GM12878 (cell line): ENCODE data around the gene C8G. TPM values are rescaled to one million over a fixed set of nuclear protein-coding genes. Genes with fewer than 3 reads are reported as not detected.

Experiments
- BACH1 ChIP-seq: fragments of 450-650 bp; IDR thresholded peaks from 2 replicates; pipeline ENCODE4 v1.6.1; 2017; ENCODE audit warnings: mild to moderate bottlenecking, borderline replicate concordance
- BHLHE40 ChIP-seq, 2 experiments: fragments of 450-650 bp in 1 of 2; IDR thresholded peaks; 2 replicates each; pipeline ENCODE4 v1.6.1; 2011 to 2017; ENCODE audit warnings: low read depth in 2 of 2, borderline replicate concordance in 1 of 2, improper control_type of control experiment in 1 of 2, low read length in 1 of 2, mild to moderate bottlenecking in 1 of 2
- CREM ChIP-seq: IDR thresholded peaks from 2 replicates; pipeline ENCODE4 v1.6.1; 2014; ENCODE audit warnings: antibody characterized with exemption, low read depth
- ESRRA ChIP-seq: IDR thresholded peaks from 2 replicates; pipeline ENCODE4 v1.6.1; 2012; ENCODE audit warnings: mild to moderate bottlenecking, low read length, improper control_type of control experiment
- EZH2 ChIP-seq: IDR thresholded peaks from 2 replicates; pipeline ENCODE4 v1.6.1; 2012; ENCODE audit warnings: low read depth, mild to moderate bottlenecking, control low read depth, inconsistent platforms, low read length, borderline replicate concordance; ENCODE audit not compliant: control insufficient read depth
- JUNB ChIP-seq: IDR thresholded peaks from 2 replicates; pipeline ENCODE4 v1.6.1; 2016; ENCODE audit warnings: antibody characterized with exemption, mild to moderate bottlenecking
- JUND ChIP-seq: IDR thresholded peaks from 2 replicates; pipeline ENCODE4 v1.6.1; 2012; ENCODE audit warnings: low read depth, mild to moderate bottlenecking, low read length, improper control_type of control experiment, moderate library complexity
- SPI1 ChIP-seq: IDR thresholded peaks from 2 replicates; pipeline ENCODE4 v1.6.1; 2011; ENCODE audit warnings: low read depth, mild to moderate bottlenecking, low read length, moderate library complexity, borderline replicate concordance; ENCODE audit not compliant: insufficient read depth
- TCF3 ChIP-seq: IDR thresholded peaks from 2 replicates; pipeline ENCODE4 v1.6.1; 2012; ENCODE audit warnings: low read depth, mild to moderate bottlenecking, low read length, borderline replicate concordance; ENCODE audit not compliant: insufficient read depth
- YY1 ChIP-seq: IDR thresholded peaks from 2 replicates; pipeline ENCODE4 v1.6.1; 2011; ENCODE audit warnings: low read depth, mild to moderate bottlenecking, low read length
- polyA plus RNA-seq, 11 experiments: library from polyadenylated mRNA; depleted of rRNA in 4 of 11; unstranded in 6 of 11; stranded (reverse) in 5 of 11; fragments of >200 nt; fragmentation: Nextera tagmentation in 4 of 11; fragmentation: Illumina TruSeq in 1 of 11; extraction: Ambion mirVana in 4 of 11; extraction: Trizol in 1 of 11; gene quantifications; 1 replicate in 1 of 11; 2 replicates in 10 of 11; pipeline versions ENCODE4 v1.2.1 to v1.2.3, GENCODE V29; 2011 to 2016; ENCODE audit warnings: inconsistent platforms in 2 of 11, missing spikeins in 2 of 11, low read depth in 1 of 11
- total RNA-seq, 4 experiments: library from RNA; depleted of rRNA in 3 of 4; stranded (reverse); fragments of >200 nt in 3 of 4; fragmentation: Illumina TruSeq in 1 of 4; extraction: Trizol in 1 of 4; gene quantifications; 2 replicates each; pipeline versions ENCODE4 v1.2.1 to v1.2.3, GENCODE V29; 2013 to 2021
- TF ChIP-seq, protein P1 (sequence below): fragments of 450-650 bp; IDR thresholded peaks from 2 replicates; pipeline ENCODE4 v1.6.1; 2018; ENCODE audit warnings: borderline replicate concordance, mild to moderate bottlenecking; ENCODE audit not compliant: partially characterized antibody
- TF ChIP-seq, protein P2 (sequence below): IDR thresholded peaks from 2 replicates; pipeline ENCODE4 v1.6.1; 2011; ENCODE audit warnings: low read depth, mild to moderate bottlenecking, low read length, moderate library complexity, borderline replicate concordance; ENCODE audit errors: extremely low read depth

C8G gene
- total and polyA plus RNA-seq, 10 of the 15 experiments (the other 5 are each of a cell fraction or from before 2014, with no cell fraction given), result 0.26 to 0.69 (median 0.50) TPM; not detected in 7

DNA sequence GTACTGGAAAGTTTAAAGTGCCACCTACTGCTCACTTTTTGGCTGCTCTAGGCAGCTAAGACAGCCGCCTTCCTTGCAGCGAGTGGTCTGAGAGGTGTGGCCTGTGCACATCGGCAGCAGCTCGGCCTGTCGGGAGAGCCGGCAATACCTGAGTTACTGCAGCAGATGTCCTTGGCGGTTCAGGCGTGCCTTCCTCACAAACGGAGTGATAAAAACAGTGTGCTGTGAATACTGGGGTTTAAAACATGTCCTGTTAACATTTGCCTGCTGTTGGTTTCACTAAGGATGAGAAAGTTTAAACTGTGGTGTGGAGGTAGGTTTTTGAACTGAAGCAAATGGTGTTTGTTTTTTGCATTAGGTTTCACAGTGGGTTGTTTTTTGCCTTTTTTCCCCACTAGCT lies 45.8 kb upstream of the C8G start (continued):
- TF ChIP-seq CREM (0 out of 2 replicates have a peak, but pooled peaks have one; percentile 13), SPI1 (no peak), YY1 (no peak), BHLHE40 (IDR thresholded peaks at IDR 0.05; ENCODE audit: borderline replicate concordance in 1 of 2, low read depth in 2 of 2, low read length in 1 of 2) (0 out of 4 replicates have a peak, but pooled peaks of 1 of the 2 experiments have one; percentile 14), ESRRA (no peak), BACH1 (0 out of 2 replicates have a peak, but pooled peaks have one; percentile 27), EZH2 (no peak), JUND (no peak), JUNB (no peak), TCF3 (peak; percentile 45; the same call in 1 of the 2 replicates)
- TF ChIP-seq, protein P1, sequence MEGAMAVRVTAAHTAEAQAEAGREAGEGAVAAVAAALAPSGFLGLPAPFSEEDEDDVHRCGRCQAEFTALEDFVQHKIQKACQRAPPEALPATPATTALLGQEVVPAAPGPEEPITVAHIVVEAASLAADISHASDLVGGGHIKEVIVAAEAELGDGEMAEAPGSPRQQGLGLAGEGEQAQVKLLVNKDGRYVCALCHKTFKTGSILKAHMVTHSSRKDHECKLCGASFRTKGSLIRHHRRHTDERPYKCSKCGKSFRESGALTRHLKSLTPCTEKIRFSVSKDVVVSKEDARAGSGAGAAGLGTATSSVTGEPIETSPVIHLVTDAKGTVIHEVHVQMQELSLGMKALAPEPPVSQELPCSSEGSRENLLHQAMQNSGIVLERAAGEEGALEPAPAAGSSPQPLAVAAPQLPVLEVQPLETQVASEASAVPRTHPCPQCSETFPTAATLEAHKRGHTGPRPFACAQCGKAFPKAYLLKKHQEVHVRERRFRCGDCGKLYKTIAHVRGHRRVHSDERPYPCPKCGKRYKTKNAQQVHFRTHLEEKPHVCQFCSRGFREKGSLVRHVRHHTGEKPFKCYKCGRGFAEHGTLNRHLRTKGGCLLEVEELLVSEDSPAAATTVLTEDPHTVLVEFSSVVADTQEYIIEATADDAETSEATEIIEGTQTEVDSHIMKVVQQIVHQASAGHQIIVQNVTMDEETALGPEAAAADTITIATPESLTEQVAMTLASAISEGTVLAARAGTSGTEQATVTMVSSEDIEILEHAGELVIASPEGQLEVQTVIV, result no peak
- TF ChIP-seq, protein P2, sequence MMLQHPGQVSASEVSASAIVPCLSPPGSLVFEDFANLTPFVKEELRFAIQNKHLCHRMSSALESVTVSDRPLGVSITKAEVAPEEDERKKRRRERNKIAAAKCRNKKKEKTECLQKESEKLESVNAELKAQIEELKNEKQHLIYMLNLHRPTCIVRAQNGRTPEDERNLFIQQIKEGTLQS, result no peak
